Stimulated activated CD4-positive, alpha-beta T cell treated with anti-CD3 and anti-CD28 coated beads, Interleukin-1b, Interleukin-23, amount 100 ng/mL, for 1 hour (primary cell): ENCODE results near the gene RTN4IP1.
"Not testable (repeated sequence)": the region's sequence is repeated elsewhere in the genome, so short reads cannot be mapped to it uniquely, and the experiment has no call there.

ENCODE experiments used
- DNase-seq, 2 donors: peaks; one replicate each; pipeline ENCODE4 v3.0.0-alpha.2; 2020; ENCODE audit warnings: low read depth in 2 of 2

The RTN4IP1 gene

DNA sequence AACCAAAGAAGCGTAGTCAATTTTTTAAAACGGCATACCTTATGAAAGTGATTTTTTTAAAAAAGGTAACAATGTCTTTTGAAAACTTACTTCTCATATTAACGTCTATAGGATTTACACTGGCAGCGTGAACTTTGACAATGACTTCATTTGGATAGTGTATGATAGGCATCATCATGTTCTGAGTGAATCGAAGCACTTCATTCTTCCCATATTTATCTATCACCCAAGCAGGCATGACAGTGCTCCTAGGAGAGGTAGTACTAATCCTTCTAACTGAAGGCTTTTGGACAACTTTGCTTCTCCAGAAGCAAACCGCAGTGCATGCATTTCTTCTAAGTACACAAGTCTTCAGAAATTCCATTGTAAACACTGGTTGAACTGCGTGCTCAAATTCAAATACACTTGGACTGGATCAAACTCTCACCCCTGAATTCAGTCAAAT lies 618 bp downstream of the RTN4IP1 start:
- DNase-seq, result no peak

DNA sequence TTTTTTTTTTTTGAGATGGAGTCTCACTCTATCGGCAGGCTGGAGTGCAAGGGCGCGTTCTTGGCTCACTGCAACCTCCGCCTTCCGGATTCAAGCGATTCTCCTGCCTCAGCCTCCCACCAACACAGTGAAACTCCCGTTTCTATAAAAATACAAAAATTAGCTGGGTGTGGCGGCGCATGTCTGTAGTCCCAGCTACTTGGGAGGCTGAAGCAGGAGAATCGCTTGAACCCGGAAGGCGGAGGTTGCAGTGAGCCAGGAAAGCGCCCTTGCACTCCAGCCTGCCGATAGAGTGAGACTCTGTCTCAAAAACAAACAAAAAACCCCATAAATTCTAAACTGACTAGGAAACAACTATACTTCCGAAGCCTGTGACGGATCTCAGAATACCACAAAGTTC lies 1.5 kb downstream of the RTN4IP1 start:
- DNase-seq, result not testable (repeated sequence)

DNA sequence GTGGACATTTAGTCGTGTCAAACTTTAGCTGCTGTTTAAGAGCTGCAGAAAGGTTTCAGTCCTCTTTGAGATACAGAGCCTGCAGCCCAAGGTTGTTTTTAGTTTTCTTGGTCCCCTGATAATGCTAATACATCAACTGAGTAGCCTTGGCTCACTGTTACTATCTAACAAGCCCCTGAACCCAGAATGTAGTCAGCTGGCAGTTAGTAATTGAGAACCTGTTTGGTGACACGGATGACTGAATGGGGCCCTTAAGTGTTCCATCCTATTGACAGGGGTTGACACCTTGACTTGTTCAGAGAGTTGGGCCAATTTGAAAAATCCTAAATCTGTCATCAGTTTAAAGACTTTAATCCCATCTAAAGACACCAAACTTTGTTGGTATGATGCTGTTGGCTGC lies 2.8 kb downstream of the RTN4IP1 start:
- DNase-seq, result no peak

DNA sequence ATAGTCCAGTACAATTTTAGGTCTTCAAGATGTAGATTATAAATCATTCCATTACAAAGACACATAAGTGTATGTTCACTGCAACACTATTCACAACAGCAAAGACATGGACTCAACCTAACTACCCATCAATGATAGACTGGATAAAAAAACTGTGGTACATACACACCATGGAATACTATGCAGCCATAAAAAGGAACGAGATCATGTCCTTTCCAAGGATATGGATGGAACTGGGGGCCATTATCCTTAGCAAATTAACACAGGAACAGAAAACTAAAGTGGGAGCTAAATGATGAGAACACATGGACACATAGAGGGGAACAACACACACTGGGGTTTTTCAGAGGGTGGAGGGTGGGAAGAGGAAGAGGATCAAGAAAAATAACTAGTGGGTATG lies 6.3 kb downstream of the RTN4IP1 start:
- no peak for DNase-seq

DNA sequence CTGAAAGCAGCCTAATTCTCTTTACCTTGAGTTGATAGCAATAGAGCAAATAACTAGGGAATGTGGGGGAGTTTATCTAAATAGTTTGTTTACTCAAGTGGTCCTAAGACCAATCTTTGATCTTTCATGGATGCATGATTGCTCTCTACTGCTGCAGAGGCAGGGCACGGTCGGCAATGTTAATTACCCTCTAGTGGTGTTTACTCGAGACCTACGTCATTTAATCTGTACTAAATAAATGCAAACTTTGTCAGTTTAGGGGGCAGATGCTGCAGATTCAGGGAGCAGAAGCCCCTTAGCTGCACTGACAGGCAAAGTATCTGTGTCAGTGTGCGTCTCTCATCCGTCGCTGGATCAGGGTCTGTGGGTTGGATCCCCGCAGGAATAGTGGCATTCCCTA lies 6.9 kb downstream of the RTN4IP1 start:
- no peak for DNase-seq

DNA sequence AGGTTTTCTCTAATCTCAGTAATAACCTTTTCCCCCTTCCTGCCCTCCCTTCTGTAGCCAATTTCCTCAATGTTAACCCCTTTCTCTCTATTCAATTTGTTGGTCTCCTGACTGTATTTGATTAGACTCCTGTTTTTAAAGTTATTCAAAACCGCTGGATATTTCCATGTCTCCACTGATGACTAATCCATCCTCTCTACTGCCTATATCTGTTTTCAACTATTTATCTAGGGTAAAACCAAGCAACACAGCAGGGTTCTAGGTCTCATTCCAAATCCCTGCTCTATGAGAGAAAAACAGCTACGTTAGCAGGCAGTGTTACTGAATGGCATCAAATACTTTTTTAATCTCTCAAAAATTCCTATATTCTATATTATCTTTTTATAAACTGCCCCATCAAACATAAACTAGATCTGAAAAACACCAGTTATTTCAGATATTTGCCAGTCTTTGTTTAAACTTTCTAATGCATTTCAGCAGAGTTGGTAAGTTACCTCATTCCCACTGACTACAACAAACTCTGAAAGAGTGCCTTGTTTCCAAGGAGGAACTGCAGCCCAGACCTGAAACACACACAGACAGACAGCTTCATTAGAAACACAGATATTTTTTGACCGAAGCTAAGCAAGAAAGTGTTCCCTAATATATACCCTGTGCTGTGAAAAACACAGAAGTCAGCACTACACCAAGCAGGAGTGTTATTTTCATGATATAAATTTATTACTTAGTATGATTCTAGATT lies 8.2 kb downstream of the RTN4IP1 start:
- DNase-seq, result no peak

DNA sequence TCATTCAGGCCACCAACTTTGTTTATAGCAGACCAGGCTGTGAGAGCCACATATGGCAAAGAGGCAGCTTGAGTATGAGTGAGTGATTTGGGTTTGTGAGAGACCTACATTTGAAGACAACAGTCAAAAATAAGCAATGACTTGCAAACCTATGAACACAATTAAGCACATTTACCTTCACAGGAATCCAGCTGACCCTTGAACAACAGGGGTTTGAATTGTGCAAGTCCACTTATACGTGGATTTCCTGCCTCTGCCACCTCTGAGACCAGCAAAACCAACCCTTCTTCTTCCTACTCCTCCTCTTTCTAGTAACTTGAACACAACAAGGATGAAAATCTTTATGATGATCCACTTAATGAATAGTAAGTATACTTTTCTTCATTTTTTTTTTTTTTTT lies 10.1 kb downstream of the RTN4IP1 start:
- DNase-seq, result no peak

DNA sequence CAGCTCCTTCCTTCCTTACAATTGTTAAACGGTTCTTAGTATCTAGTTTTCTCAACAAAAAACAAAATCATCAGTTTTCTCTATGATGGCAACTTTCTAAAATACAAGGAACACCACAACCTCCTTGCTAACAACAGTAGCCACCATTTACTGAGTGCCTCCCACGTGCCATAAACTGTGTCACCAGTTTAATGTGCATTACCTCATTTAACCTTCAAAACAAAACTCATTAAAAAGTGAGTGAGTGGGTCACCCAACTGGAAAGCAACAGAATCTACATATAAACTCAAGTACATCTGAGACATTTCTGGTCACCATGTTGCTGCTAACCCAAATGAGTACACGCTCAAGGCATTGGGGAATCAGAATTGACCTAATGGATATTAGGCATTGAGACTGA lies 11.0 kb downstream of the RTN4IP1 start:
- DNase-seq, result no peak

DNA sequence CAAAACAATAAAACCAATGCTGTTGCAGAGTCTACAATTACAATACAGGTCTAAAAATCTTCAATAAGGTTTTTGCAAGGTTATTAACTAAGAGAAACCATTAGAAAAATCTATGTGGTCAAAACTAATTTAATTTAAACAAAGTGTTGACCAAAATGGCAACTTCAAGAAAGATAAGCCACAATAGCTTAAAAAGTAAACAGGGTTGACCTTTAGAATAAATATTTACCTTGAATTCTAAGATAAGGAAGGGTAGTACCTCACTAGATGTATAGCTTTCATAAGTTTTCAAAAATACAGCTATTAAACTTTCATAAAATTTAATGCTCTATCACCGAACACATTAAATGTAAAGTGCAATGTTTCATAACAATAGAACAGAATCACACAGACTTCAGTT lies 11.4 kb downstream of the RTN4IP1 start:
- no peak for DNase-seq

DNA sequence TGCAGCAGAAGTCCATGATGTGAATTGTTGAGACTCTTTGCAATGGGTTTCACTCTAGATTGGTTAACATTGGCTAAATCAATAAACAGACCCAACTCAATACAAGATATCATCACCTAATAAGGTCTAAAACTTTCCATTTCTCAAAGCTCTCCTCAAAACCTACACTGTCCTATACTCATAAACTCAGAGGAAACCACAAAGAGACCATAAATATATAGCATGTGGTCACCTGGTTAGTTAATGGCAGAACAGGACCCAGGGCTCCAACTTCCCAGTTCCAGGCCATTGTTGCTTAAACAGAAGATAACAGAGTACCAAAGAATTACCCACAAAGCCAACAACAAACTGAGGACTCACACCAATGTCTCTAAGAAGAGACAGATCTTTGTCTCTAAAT lies 12.0 kb downstream of the RTN4IP1 start:
- DNase-seq, result no peak

DNA sequence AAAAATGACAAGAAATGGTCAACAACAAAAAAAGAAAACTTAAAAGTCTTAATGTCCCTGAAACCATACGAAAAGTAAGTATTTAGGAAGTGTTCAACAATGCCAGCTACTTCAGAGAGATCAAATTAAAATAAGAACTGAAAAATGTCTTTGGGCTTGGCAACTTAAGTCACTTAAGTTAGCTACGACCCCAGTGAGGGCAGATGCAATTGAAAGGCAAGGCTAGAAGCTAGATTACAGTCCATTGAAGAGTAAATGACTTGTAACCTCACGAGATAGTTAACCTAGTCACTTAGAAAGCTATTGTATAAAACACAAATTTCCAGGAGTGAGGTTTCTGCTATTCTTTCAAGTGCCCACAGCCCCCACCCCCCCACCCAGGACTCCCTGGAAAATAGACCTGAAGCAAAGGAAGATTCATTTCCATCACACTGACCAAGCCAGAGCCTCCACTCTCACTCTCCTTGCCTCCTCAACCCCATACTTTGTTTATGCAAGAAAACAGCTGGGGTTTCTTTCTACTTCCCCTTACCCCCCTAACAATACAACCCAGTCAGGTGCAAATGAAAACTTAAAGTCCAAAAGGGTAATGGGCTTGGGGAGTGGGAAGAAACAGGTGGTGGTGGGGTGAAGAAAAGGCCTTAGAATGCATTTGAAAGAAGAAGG lies 14.6 kb downstream of the RTN4IP1 start:
- no peak for DNase-seq

DNA sequence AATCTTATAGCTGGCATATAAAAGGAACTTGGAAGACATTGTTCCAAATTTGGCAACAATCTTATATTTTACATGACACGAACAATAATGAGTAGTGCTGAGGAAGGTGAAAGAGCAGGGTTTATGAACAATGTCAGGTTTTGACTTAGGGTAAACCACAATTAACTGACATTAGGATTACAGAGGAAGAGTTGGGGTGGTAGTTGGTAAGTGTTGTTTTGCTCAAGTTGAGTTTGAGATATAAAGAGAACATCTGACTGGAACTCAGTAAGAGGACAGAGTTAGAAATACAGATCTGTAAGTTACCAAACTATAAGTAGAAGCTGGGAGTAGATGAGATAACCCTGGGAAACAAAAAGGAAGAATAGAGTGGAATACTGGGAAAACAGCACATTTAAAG lies 15.1 kb downstream of the RTN4IP1 start:
- no peak for DNase-seq

DNA sequence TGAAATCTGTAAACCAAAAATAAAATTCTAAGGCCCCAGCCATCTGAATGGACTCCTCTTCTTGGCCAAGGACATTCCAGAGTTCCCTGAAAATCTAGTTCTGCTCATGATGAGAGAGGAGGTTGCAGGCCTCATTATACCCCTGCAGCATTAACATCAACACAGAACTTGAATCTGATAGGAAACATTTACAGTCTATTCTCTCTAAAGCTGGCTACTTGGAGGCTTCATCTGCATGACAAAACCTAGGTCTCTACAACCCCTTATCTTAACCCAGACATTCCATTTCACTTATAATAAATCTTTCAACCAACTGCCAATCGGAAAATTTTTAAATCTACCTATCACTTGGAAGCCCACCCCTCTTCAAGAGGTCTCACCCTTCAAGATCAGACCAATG lies 15.7 kb downstream of the RTN4IP1 start:
- DNase-seq, result no peak

DNA sequence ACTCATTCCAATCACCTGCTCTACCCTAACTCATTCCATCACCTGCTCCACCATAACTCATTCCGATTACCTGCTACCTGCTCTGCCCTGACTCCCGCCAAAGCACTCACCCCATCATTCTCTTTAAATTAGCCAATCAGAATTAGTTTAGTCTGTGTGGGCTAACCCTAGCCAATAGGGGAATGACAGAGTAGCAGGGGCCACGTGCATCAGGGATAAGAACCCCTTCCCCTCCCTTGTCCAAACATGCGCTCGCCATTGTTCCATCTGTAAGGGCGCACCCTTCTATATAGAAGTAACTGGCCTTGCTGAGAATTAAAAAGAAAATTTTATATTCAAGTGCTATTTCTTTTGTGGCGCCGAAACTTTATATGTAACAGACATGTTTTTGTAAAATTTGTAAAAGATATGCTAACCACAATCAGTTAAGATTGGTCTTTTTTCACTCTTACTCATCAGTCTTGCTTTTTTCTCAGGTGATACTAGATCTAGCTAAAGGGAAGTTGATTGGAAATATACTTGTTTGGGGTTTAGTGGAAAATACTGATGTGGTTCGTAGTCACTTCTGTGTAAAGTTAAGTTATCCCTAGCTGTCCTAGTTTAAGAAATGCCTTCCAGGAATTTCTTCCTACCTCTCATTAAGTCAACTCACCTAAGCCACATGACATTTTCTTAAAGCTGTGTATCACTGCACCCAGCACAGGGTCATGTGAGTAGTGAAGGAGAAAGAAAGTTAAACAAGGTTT lies 16.5 kb downstream of the RTN4IP1 start:
- no peak for DNase-seq

DNA sequence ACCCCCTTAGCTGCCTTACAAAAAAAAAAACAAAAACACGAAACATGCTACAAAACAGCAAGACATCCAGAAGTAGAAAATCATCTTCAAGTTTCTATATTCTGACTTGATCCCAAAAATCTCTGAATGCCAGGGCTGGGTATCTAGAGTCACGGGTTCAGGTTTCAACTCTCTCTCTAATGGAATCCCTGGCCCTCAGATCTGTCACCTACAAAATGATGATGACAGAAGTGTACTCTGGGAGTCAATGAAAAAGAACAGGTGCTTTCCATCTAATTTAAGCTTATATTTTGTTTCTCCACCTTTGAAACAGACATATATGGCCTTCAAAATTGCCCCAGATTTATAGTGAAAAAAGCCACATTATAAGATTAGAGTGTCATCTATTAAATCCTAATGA lies 18.3 kb downstream of the RTN4IP1 start:
- no peak for DNase-seq

DNA sequence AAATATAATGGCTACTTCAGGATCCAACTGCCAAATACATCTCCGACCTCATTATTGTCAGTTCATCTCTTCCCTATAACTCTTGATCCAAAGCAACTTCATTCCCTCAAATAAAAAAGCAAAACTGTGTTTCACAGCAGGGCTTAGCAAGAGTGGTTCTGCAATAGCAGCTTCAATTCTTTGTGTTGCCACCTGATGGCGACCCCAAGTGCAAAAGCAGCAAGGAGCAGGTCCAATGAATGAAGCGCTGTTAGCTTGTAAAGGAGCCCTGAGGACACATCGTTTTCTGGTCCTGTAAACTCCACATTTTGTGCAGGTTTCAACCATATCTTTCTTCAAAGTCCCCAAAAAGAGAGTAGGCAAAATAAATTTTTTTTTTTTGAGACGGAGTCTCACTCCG lies 19.6 kb downstream of the RTN4IP1 start:
- no peak for DNase-seq

DNA sequence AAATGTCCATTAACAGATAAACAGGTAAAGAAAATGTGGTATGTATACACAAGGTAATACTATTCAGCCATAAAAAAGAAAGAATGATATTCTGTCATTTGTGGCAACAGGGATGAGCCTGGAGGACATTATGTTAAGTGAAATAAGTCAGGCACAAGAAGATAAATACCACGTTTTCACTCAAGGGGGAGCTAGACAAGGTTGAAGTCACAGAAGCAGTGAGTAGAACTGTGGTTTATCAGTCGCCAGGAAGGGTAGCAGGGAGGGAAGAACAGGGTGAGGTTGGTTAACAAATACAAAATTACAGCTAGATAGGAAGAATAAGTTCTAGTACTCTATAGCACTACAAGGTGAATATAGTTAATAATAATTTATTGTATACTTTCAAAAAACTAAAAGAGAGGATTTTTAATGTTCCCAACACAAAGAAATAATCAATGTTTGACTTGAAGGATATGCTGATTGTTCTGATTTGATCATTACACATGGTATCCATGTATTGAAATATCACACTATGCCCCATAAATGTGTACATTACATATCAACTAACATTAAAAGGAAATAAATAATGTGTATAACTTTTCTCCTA lies 21.1 kb downstream of the RTN4IP1 start:
- no peak for DNase-seq

DNA sequence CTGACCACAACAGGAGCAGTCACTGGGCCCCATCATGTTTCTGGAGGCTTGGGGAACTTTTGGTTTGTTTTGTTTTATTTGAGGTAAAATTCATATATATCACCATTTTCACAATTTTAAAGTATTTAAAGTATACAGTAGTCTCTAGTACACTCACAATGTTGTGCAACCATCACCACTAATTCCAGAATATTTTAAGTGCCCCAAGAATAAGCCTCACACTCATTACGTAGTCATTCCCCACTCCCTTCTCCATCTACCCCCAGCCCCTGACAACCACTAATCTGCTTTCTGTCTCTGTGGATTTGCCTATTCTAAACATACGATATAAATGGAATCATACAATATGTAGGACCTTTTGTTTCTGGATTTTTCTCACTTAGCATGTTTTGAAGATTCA lies 29.0 kb downstream of the RTN4IP1 start:
- no peak for DNase-seq

DNA sequence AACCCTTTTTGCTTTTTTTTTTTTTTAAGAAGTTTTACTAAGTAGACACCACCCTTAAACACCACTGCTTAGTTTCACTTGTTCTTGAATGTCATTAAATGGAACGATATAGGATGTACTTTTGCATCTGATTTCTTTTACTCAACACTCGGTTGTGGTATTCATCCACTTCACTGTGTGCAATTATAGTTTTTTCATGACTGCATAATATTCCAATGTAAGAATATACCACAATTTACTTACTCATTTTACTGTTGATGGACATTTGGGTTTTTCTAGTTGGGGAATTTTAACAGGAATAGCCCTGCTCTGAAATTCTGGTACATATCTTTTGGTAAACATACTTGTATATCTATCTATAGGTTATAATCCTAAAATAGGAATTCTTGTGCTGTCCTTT lies 29.9 kb downstream of the RTN4IP1 start:
- no peak for DNase-seq

DNA sequence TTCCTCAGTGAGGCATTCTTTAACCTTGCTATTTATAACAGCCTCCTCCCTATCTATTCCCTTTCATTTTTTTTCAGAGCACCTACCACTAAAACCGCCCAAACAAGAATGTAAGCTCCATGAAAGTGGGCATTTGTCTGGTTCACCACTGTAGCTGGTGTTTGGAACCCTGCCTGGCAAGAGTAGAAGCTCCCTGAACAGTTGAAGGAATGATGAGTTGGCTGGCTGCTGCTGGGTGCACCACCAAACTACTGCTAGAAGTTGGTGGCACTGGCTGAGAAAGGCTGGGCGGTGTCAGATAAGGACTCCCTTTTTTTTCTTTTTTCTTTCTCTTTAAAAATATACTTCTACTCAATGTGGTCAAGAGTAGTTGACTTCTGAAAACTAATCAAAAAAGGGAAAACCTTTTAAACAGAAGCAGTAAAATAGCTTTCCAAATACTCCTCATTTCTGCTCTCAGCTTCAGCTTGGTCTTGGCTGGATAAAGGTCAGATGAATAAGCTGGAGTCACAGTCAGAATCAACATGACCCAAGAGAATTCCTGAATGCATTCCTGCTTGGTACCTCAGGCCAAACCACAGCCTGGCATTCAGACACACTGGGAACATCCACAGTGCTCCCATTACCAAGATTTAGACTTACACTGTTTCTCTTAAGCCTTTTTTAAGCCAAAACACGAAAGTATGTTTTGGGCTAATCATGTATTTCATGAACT lies 38.0 kb downstream of the RTN4IP1 start:
- DNase-seq, result no peak

DNA sequence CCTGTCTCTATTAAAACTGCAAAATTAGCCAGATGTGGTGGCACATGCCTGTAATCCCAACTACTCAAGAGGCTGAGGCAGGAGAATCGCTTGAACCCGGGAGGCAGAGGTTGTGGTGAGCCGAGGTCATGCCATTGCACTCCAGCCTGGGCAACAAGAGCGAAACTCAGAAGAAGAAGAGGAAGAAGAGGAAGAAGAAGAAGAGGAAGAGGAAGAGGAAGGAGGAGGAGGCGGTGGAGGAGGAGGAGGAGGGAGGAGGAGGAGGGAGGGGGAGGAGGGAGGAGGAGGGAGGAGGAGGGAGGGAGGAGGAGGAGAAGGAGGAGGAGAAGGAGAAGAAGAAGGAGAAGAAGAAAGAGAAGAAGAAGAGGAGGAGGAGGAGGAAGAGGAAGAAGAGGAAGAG lies 40.4 kb downstream of the RTN4IP1 start:
- not testable (repeated sequence) for DNase-seq
